A549 (cell line): Measurements from ENCODE around the gene GPS2. TPM values are rescaled to one million over a fixed set of nuclear protein-coding genes. Genes with fewer than 3 reads are reported as not detected.

Experiments used
- ATAC-seq, 2 experiments: fragments of 200-7000 bp in 1 of 2; fragments of >200 bp in 1 of 2; cut with Nextera tagmentation in 1 of 2; cut with Tn5 transposase in 1 of 2; 3 replicates each; pipeline versions ENCODE4 v1.8.0 to v1.9.1; 2018 to 2020; ENCODE audit warnings: mild to moderate bottlenecking in 1 of 2, moderate library complexity in 1 of 2
- CTCF ChIA-PET: fragments of 300-600 bp; sonication (Branson Sonifier 250); formaldehyde crosslinking; extraction: SDS; loops from one replicate; lab custom pipeline; 2021; ENCODE audit warnings: antibody characterized with exemption, inconsistent platforms; lab: Yijun Ruan, JAX
- POLR2A ChIA-PET: fragments of 350-600 bp; formaldehyde crosslinking; extraction: SDS; loops from one replicate; lab custom pipeline; 2021; ENCODE audit warnings: antibody characterized with exemption, inconsistent platforms; lab: Yijun Ruan, JAX
- DNase-seq, 2 experiments: peaks; one replicate each; pipeline versions ENCODE4 v3.0.0 to v3.0.0-alpha.2; 2011 to 2016; ENCODE audit warnings: low read depth in 1 of 2, low spot score in 1 of 2
- FAIRE-seq: peaks from 2 replicates; lab custom pipeline; 2011; peaks lifted over from hg19 to GRCh38; lab: Jason Lieb, UNC
- H3K27ac ChIP-seq, 2 experiments: fragments of >200 bp; sonication (Bioruptor Twin); formaldehyde crosslinking; 3 replicates each; pipeline ENCODE4 v1.5.1; 2016 to 2017
- H3K4me1 ChIP-seq: fragments of >200 bp; sonication (Bioruptor Twin); formaldehyde crosslinking; 3 replicates; pipeline ENCODE4 v1.6.1; 2016
- H3K4me2 ChIP-seq: fragments of >200 bp; sonication (Bioruptor Twin); formaldehyde crosslinking; 3 replicates; pipeline ENCODE4 v1.6.1; 2016
- H3K4me3 ChIP-seq: fragments of >200 bp; sonication (Bioruptor Twin); formaldehyde crosslinking; 3 replicates; pipeline ENCODE4 v1.5.1; 2016
- H3K9me3 ChIP-seq: fragments of >200 bp; sonication (Bioruptor Twin); formaldehyde crosslinking; 3 replicates; pipeline ENCODE4 v1.6.1; 2016
- ATOH8 ChIP-seq: fragments of 250-450 bp; sonication (Bioruptor Pico); IDR thresholded peaks from 2 replicates; pipeline ENCODE4 v1.5.0; 2020; ENCODE audit warnings: low read depth, mild to moderate bottlenecking, moderate library complexity
- BHLHE40 ChIP-seq: IDR thresholded peaks from 2 replicates; pipeline ENCODE4 v1.6.1; 2012; ENCODE audit warnings: low read depth, low read length, inconsistent platforms
- CHD4 ChIP-seq: fragments of 200-600 bp; sonication (generic); IDR thresholded peaks from 2 replicates; pipeline ENCODE4 v1.6.1; 2016; ENCODE audit warnings: antibody characterized with exemption, mild to moderate bottlenecking, borderline replicate concordance
- CTCF ChIP-seq: fragments of >200 bp; sonication (Bioruptor Twin); formaldehyde crosslinking; IDR thresholded peaks from 3 replicates; pipeline ENCODE4 v1.5.1; 2016
- EHF ChIP-seq: fragments of 250-450 bp; sonication (Bioruptor Pico); IDR thresholded peaks from 2 replicates; pipeline ENCODE4 v1.5.0; 2020; ENCODE audit warnings: mild to moderate bottlenecking
- EHMT2 ChIP-seq: fragments of 200-600 bp; sonication (generic); IDR thresholded peaks from 2 replicates; pipeline ENCODE4 v1.6.1; 2016; ENCODE audit warnings: antibody characterized with exemption, low read depth, mild to moderate bottlenecking, moderate library complexity
- GATA3 ChIP-seq: IDR thresholded peaks from 2 replicates; pipeline ENCODE4 v1.6.1; 2012; ENCODE audit warnings: borderline replicate concordance
- HEYL ChIP-seq: fragments of 250-450 bp; sonication (Bioruptor Pico); IDR thresholded peaks from 2 replicates; pipeline ENCODE4 v1.8.0; 2021; ENCODE audit warnings: mild to moderate bottlenecking, moderate library complexity
- HOXA7 ChIP-seq: fragments of 250-450 bp; sonication (Bioruptor Pico); IDR thresholded peaks from 2 replicates; pipeline ENCODE4 v1.5.0; 2020; ENCODE audit warnings: mild to moderate bottlenecking, moderate library complexity
- HOXB13 ChIP-seq: fragments of 250-450 bp; sonication (Bioruptor Pico); IDR thresholded peaks from 2 replicates; pipeline ENCODE4 v1.5.0; 2020; ENCODE audit warnings: low read depth, mild to moderate bottlenecking, moderate library complexity
- HOXB5 ChIP-seq: fragments of 250-450 bp; sonication (Bioruptor Pico); IDR thresholded peaks from 2 replicates; pipeline ENCODE4 v1.5.0; 2020; ENCODE audit warnings: mild to moderate bottlenecking, moderate library complexity
- JUNB ChIP-seq: fragments of >200 bp; sonication (Bioruptor Twin); formaldehyde crosslinking; IDR thresholded peaks from 2 replicates; pipeline ENCODE4 v1.6.1; 2016
- NPAS2 ChIP-seq: fragments of 250-450 bp; sonication (Bioruptor Pico); IDR thresholded peaks from 2 replicates; pipeline ENCODE4 v1.8.0; 2022; ENCODE audit warnings: mild to moderate bottlenecking, moderate library complexity, borderline replicate concordance
- POLR2A ChIP-seq: IDR thresholded peaks from 2 replicates; pipeline ENCODE4 v1.6.1; 2012; ENCODE audit warnings: mild to moderate bottlenecking, low read length
- POLR2AphosphoS2 ChIP-seq: conservative IDR thresholded peaks from 2 replicates; pipeline ENCODE4 v1.6.1; 2012; ENCODE audit warnings: low read length, improper control_type of control experiment, inconsistent platforms
- RARB ChIP-seq: fragments of 250-450 bp; sonication (Bioruptor Pico); IDR thresholded peaks from 2 replicates; pipeline ENCODE4 v1.8.0; 2021; ENCODE audit warnings: mild to moderate bottlenecking, moderate library complexity
- REST ChIP-seq: fragments of 200-600 bp; sonication (generic); IDR thresholded peaks from 2 replicates; pipeline ENCODE4 v1.6.1; 2016; ENCODE audit warnings: antibody characterized with exemption, mild to moderate bottlenecking, moderate library complexity
- TFCP2L1 ChIP-seq: fragments of 250-450 bp; sonication (Bioruptor Pico); IDR thresholded peaks from 2 replicates; pipeline ENCODE4 v1.5.0; 2021; ENCODE audit warnings: mild to moderate bottlenecking
- WGBS: methylation state at CpG from one replicate; pipeline ENCODE4 v1.1.6; 2017; ENCODE audit errors: missing lambda C conversion rate; 5-methylcytosine and 5-hydroxymethylcytosine counted together
- polyA plus RNA-seq, 4 experiments: library from polyadenylated mRNA; depleted of rRNA in 3 of 4; stranded (reverse); fragments of >200 nt; fragmentation: RNase III in 1 of 4; extraction: RNeasy Plus Mini Kit Qiagen cat#74134 plus additional on column Dnase treatment in 1 of 4; gene quantifications; 2 replicates in 3 of 4; 3 replicates in 1 of 4; pipeline ENCODE4 v1.2.3, GENCODE V29; 2011 to 2017

GPS2 gene
- polyA plus RNA-seq, 2 of the 4 experiments (the other 2 are of a cell fraction), result 61.7 to 158 TPM

GRCh38 chr17:7325031-7325528 is 9.9 kb upstream of the GPS2 start:
- FAIRE-seq (no peak), ATAC-seq (no peak), DNase-seq (no peak)
- Histone ChIP-seq H3K4me2 (no peak overlapping the region), H3K4me3 (no peak overlapping the region), H3K4me1 (peaks cover 10% of the 10 kb centered on the region; the same call in 2 of the 3 replicates), H3K27ac (no peak overlapping the region), H3K9me3 (no peaks in the 10 kb centered on the region)
- ChIA-PET POLR2A (no interaction called here), CTCF (interaction anchor here (0.6 to 23.9 kb wide), 17 partner anchors 10 to 280 kb away, joined by 3 to 433 read pairs (median 4); partner anchors contain the start of genes ACAP1, GPS2, SLC16A11 and SLC2A4)
- 96% methylated on average over 18 of the region's 19 CpGs for WGBS
- no peak for TF ChIP-seq REST
- TF ChIP-seq CHD4, result no peak
- no peak for TF ChIP-seq NPAS2 (CRISPR knock-in tag)
- TF ChIP-seq POLR2AphosphoS2, result no peak
- TF ChIP-seq JUNB, result no peak
- no peak for TF ChIP-seq BHLHE40
- TF ChIP-seq ATOH8, result no peak
- TF ChIP-seq EHMT2, result no peak
- TF ChIP-seq GATA3, result no peak
- no peak for TF ChIP-seq HOXB13
- no peak for TF ChIP-seq HOXA7 (CRISPR knock-in tag)
- no peak for TF ChIP-seq EHF (CRISPR knock-in tag)
- no peak for TF ChIP-seq POLR2A
- TF ChIP-seq CTCF, result no peak
- TF ChIP-seq HOXB5 (CRISPR knock-in tag), result no peak
- TF ChIP-seq HEYL (CRISPR knock-in tag), result no peak
- TF ChIP-seq RARB (CRISPR knock-in tag), result no peak

GRCh38 chr17:7324438-7324779 is 9.2 kb upstream of the GPS2 start:
- CTCF ChIA-PET, result interaction anchor here (0.6 to 23.9 kb wide), 15 partner anchors 9 to 280 kb away, joined by 3 to 433 read pairs (median 3); partner anchors contain the start of genes ACAP1, GPS2 and SLC16A11
- 68% methylated on average over 3 of the region's 3 CpGs for WGBS
- peaks cover 10% of the 10 kb centered on the region; the same call in 2 of the 3 replicates for H3K4me1 ChIP-seq
- TF ChIP-seq CTCF (peak; percentile 36; the same call in 2 of the 3 replicates), TFCP2L1 (CRISPR knock-in tag) (no peak)
- TF ChIP-seq, all 56 proteins: peak for 1
- Histone ChIP-seq H3K4me2 (no peak overlapping the region), H3K4me3 (no peak overlapping the region), H3K27ac (no peak overlapping the region), H3K9me3 (no peaks in the 10 kb centered on the region)
- POLR2A ChIA-PET, result no interaction called here
- ATAC-seq (no peak), DNase-seq (no peak), FAIRE-seq (no peak)
